Inferior parietal cortex (tissue), 1 donor: ENCODE data around the gene CSHL1.
A peak's percentile ranks its signal among the peaks of the same experiment; 100 is the strongest.
"Not testable (repeated sequence)": the region's sequence is repeated elsewhere in the genome, so short reads cannot be mapped to it uniquely, and the experiment has no call there.

ENCODE experiments used
- DNase-seq: peaks from one replicate; pipeline ENCODE4 v3.0.0-alpha.2; 2016; ENCODE audit errors: extremely low spot score

CSHL1 gene

DNA sequence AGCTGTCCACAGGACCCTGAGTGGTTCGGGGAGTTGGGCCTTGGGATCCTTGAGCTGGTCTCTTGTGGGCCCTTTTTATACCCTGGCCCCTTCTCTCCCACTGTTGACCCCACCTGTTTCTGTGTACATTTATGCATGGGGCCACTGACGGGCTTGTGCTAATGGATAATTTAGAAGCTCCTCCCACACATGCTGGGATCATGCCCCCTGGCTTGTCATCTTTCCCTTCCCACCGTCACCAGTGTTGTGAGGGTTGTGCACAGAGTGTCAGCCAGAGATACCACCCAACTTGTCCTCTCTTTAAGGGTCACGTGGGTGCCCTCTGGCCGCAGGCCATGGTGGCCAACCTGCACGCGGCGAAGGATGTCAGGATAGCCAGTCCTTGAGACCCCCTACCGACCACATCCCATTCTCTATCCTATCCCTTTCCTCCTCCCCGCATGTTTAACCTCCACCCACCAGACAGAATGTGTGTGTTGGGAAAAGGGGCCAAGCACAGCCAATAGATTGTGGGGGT is 7.8 kb upstream of the CSHL1 start, which contains the start of gene GH1:
Gene GH1, minus strand, starts transcription at position 51 of the 517 bp plus-strand sequence. CDS start 63 bp downstream, outside the sequence.
- not testable (repeated sequence) for DNase-seq

DNA sequence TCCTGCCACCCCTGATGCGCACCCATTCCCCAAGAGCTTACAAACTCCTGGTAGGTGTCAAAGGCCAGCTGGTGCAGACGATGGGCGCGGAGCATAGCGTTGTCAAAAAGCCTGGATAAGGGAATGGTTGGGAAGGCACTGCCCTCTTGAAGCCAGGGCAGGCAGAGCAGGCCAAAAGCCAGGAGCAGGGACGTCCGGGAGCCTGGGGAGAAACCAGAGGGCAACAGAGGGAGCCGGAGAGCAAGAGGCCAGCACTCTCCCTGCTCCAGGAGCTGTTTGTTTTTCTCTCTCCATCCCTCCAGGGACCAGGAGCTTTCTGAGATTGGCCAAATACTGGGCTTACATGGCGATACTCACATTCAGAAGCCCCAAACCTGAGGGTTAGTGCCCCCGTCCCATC is 7.2 kb upstream of the CSHL1 start:
- DNase-seq: no peak

DNA sequence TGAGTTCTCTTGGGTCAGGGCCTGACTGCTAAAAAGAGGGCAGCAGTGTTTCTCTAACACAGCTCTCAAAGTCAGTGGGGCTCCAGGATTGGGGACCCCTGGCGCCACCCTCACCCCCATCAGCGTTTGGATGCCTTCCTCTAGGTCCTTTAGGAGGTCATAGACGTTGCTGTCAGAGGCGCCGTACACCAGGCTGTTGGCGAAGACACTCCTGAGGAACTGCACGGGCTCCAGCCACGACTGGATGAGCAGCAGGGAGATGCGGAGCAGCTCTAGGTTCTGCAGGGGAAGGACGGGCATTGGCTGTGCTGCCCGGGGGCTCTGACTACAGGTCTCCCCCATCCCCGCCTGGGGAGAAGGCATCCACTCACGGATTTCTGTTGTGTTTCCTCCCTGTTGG is 6.6 kb upstream of the CSHL1 start:
- DNase-seq: no peak

DNA sequence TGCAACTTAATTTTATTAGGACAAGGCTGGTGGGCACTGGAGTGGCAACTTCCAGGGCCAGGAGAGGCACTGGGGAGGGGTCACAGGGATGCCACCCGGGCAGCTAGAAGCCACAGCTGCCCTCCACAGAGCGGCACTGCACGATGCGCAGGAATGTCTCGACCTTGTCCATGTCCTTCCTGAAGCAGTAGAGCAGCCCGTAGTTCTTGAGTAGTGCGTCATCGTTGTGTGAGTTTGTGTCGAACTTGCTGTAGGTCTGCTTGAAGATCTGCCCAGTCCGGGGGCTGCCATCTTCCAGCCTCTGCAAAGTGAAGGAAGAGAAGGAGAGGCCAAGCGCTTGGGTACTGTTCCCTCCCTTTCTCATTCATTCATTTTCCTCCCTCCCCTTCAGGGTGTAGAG is 6.1 kb upstream of the CSHL1 start:
- not testable (repeated sequence) for DNase-seq

DNA sequence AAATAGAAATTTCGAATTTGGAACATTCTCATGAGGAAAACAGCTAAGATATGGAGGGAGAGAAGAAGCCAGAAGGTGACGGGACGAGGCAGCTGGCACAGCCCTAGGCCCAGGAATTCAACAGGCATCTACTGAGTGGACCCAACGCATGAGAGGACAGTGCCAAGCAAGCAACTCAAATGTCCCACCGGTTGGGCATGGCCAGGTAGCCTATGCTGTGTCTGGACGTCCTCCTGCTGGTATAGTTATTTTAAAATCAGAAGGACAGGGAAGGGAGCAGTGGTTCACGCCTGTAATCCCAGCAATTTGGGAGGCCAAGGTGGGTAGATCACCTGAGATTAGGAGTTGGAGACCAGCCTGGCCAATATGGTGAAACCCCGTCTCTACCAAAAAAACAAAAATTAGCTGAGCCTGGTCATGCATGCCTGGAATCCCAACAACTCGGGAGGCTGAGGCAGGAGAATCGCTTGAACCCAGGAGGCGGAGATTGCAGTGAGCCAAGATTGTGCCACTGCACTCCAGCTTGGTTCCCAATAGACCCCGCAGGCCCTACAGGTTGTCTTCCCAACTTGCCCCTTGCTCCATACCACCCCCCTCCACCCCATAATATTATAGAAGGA is 5.6 kb upstream of the CSHL1 start:
- no peak for DNase-seq

DNA sequence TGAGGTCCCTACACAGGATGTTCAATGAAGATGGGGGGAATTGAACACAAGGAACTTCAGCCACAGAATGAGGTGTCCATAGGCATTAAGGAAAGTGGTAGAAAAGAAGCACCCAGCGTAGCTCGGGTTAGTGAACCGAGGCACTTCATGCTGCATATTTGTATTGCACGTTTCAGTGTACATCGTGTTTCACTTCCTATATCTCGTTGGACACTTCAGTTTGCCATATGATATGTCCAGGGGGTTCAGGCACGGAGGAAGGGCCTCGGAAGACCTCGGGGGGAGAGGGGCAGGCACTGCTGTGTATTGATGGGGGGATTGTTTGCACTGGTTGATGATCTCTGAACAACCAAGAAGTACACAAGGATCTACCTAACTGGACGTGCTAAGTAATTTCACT is 4.7 kb upstream of the CSHL1 start:
- not testable (repeated sequence) for DNase-seq

DNA sequence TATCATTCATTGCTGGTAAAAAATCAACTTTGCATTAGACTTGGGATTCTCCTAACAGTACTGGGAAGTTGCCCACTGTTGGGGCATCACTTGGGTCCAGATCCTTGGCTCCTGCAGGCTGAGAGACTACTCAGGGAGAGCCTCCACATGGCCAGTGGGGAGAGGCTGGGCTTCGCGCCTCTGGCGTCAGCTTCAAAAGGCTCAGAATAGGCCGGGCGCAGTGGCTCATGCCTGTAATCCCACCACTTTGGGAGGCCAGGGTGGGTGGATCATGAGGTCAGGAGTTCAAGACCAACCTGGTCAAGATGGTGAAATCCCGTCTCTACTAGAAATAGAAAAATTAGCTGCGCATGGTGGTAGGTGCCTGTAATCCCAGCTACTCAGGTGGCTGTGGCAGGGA is 3.4 kb upstream of the CSHL1 start:
- no peak for DNase-seq

DNA sequence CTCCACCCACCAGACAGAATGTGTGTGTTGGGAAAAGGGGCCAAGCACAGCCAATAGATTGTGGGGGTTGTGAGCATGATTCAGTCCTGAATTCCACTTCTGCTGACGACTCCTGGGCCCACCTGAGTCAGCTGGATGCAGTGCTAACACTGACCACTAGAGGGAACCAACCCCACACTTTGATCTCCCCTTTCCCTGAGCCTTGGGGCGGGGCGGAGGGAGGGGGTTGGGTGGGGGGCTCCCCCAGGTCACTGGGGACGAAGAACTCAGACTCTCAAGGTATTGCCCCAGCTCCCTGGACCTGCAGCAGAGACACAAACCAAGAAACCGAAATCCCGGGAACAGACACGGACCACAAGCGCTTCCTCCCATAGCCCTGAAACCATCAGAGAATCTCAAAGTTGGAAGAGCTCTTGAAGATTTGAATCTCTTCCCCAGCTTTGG is 621 bp upstream of the CSHL1 start:
- peak; percentile 17 for DNase-seq

DNA sequence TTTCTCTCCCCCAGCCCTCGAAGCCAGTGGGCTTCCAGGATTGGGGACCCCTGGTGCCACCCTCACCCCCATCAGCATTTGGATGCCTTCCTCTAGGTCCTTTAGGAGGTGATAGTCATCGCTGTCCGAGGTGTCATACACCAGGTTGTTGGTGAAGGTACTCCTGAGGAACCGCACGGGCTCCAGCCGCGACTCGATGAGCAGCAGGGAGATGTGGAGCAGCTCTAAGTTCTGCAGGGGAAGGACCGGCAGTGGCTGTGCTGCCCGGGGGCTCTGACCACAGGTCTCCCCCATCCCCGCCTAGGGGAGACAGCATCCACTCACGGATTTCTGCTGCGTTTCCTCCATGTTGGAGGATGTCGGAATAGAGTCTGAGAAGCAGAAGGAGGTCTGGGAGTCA is 962 bp downstream of the CSHL1 start:
- DNase-seq: no peak

DNA sequence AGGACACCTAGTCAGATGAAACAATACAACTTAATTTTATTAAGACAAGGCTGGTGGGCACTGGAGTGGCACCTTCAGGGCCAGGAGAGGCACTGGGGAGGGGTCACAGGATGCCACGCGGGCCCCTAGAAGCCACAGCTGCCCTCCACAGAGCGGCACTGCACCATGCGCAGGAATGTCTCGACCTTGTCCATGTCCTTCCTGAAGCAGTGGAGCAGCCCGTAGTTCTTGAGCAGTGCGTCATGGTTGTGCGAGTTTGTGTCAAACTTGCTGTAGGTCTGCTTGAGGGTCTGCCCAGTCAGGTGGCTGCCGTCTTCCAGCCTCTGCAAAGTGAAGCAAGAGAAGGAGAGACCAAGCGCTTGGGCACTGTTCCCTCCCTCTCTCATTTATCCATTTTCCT is 1.5 kb downstream of the CSHL1 start:
- DNase-seq: not testable (repeated sequence)

DNA sequence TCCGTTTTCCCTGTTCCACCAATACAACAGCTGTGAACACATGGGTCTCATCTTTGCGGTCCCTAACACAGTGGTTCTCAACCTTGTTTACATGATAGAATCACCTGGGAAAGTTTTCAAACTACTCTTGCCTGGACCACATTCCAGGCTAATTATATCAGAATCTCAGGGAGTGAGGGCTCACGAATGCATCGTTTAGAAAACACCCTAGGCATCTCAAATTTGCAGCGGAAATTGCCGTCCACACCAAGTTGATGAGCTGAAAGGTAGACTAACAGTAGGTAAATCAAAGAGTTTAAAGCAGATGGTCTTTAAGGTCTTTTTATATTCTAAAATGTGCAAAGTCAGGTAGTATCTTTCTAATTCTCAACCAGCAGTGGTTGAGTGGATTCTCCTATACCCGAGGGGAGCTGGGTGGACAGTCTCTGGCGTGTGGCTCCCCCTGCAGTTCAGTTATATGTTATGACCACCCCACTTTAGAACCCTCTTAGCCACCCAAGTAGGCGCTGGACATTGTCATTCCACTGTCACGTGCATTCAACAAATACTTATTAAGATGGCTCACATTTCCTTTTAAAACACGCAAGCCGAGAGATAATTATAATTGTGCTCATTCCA is 3.8 kb downstream of the CSHL1 start:
- not testable (repeated sequence) for DNase-seq

DNA sequence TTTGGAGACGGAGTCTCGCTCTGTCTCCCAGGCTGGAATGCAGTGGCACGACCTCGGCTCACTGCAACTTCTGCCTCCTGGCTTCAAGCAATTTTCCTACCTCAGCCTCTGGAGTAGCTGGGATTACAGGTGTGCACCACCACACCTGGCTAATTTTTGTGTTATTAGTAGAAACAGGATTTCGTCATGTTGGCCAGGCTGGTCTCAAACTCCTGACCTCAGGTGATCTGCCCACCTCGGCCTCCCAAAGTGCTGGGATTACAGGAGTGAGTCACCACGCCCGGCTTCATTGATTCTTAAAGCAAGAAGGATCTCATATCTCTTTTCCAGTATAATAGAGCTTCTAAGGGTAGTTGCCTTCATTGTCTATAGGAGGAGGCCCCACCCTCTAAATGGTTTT is 6.3 kb downstream of the CSHL1 start:
- DNase-seq: not testable (repeated sequence)

DNA sequence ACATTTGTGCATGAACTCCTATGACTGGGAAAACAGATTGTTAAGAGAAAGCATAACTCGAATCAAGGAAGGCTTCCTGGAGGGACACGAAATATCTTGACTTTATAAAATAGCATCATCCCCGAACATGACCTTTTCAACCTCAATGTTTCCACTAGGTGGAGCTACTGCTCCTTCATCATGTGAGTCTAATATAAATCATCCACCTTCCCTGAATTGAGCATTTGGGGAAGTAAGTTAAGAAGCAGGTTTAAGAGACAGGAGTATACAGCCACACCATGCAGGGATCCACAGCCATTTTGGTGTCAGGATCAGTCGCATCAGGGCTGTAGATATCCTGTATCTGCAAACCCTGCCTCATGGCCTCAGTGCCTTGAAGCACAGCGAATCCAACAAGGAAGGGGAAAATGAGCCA is 7.3 kb downstream of the CSHL1 start:
- not testable (repeated sequence) for DNase-seq

DNA sequence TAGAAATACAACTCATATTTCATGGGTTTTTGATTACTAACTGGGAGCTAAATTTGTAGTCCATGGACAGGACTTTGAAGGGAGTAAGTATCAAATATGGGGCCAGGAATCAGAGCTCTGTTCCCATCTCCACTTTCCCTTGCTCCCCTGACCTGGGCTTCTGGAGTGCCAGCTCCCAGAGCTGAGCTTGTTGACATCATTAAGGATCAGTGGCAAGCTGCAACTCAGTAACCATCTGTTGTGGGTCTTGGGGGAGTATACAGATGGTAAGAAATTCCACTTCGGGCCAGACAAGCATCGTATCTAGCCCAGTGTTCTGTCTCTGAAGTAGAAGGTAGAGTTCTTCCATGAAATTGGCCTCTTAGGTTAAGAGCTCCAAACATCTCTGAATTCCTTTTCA is 9.1 kb downstream of the CSHL1 start:
- not testable (repeated sequence) for DNase-seq

DNA sequence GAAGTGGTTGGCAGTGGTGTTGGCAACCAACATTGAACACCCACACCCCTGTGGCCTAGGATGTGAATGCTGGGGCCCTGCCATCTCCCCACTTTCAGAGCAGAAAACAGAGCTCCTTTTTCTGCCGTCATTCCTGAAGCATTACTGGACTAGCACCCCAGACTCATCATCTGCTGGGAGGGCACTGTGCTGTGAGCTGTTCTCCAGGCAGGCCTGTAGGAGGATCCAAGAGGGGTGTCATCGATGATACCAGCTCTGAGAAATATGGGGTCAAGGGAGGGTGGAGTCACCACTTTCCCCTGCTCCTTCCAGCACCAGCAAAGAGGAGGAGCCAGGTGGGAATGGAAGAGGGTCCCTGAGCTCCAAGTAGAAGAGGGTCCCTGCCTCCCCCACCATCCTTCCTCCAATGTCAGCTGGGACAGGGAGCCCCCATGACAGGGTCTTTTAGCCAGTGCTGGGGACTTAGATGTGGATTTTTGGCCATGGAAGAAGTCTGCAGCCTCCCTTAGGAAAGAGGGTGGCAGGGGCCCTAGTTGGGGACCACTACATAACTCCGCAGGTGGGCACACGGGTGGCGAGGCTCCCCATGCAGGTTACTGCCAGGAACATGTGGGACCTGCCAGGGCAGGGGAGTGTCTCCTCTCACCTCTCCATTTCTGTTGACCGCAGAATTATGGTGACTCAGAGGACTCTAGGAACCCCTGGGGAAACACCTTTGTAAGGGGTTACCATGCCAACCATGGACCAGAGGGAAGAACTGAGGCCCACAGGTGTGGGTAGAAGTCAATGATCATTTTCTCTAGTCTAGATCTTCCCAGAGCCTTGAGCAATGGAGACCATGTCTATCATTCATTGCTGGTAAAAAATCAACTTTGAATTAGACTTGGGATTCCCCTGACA is 11.9 kb downstream of the CSHL1 start:
- not testable (repeated sequence) for DNase-seq

DNA sequence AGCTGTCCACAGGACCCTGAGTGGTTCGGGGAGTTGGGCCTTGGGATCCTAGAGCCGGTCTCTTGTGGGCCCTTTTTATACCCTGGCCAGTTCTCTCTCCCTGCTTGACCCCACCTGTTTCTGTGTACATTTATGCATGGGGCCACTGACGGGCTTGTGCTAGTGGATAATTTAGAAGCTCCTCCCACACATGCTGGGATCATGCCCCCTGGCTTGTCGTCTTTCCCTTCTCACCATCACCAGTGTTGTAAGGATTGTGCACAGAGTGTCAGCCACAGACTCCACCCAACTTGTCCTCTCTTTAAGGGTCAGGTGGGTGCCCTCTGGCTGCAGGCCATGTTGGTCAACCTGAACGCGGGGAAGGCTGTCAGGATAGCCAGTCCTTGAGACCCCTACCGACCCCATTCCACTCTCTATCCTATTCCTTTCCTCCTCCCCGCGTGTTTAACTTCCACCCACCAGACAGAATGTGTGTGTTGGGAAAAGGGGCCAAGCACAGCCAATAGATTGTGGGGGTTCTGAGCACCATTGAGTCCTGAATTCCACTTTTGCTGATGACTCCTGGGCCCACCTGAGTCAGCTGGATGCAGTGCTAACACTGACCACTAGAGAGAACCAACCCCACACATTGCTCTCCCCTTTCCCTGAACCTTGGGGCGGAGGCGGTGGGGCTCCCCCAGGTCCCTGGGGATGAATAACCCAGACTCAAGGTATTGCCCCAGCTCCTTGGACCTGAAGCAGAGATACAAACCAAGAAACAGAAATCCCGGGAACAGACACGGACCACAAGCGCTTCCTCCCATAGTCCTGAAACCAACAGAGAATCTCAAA is 14.3 kb downstream of the CSHL1 start, which contains the start of gene CSH1:
Gene CSH1, minus strand, starts transcription at position 51 of the 831 bp plus-strand sequence. CDS start 63 bp downstream, outside the sequence.
- DNase-seq: not testable (repeated sequence)

DNA sequence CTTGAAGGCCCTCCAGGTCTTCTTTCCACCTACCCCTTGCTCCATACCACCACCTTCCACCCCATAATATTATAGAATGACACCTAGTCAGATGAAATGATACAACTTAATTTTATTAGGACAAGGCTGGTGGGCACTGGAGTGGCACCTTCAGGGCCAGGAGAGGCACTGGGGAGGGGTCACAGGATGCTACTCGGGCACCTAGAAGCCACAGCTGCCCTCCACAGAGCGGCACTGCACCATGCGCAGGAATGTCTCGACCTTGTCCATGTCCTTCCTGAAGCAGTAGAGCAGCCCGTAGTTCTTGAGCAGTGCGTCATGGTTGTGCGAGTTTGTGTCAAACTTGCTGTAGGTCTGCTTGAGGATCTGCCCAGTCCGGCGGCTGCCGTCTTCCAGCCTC is 16.2 kb downstream of the CSHL1 start:
- not testable (repeated sequence) for DNase-seq

DNA sequence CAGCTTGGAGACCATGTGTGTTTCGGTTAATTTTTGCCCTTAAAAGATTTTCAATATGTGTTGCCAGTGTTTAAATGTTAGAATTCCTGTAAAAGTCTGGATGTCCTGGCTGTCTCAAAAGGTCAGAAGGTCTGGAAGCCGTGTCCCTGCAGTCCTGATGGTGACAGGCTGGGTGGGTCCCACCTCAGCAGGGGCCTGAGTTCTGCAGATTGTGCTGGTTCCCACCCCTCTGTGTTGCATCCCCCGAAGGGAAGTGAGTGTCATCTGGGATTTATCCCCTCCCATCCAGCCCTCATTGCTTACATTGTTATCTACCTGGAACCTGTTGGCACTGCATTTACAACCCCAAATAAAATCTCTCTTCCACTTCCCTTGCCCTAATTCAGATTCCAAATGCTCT is 17.0 kb downstream of the CSHL1 start:
- DNase-seq: not testable (repeated sequence)

DNA sequence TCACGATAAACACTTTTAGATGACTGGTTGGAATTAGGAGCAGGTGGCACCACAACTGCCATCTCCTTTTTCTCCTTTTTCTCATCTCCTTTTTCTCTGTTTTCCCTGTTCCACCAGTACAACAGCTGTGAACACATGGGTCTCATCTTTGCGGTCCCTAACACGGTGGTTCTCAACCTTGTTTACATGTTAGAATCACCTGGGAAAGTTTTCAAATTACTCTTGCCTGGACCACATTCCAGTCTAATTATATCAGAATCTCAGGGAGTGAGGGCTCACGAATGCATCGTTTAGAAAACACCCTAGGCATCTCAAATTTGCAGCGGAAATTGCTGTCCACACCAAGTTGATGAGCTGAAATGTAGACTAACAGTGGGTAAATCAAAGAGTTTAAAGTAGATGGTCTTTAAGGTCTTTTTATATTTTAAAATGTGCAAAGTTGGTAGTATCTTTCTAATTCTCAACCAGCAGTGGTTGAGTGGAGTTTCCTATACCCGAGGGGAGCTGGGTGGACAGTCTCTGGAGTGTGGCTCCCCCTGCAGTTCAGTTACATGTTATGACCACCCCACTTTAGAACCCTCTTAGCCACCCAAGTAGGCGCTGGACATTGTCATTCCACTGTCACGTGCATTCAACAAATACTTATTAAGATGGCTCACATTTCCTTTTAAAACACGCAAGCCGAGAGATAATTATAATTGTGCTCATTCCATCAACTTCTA is 18.6 kb downstream of the CSHL1 start:
- not testable (repeated sequence) for DNase-seq
